GM12878 (cell line): ENCODE results near the gene TRIM8. TPM values are rescaled to one million over a fixed set of nuclear protein-coding genes. Genes with fewer than 3 reads are reported as not detected.

ENCODE experiments used
- ATAC-seq: fragments of 200-7000 bp; cut with Tn5 transposase; 3 replicates; pipeline ENCODE4 v1.9.1; 2020; ENCODE audit warnings: mild to moderate bottlenecking, moderate library complexity
- BruUV-seq: library from RNA; stranded (reverse); fragments of 400-500 nt; replicated peaks from 2 replicates; lab custom pipeline; 2021; lab: Mats Ljungman, UMichigan
- CTCF ChIA-PET: fragments of 300-600 bp; sonication (Branson Sonifier 250); formaldehyde crosslinking; extraction: SDS; loops from one replicate; lab custom pipeline; 2021; ENCODE audit warnings: inconsistent platforms; lab: Yijun Ruan, JAX
- POLR2A ChIA-PET: fragments of 350-600 bp; formaldehyde crosslinking; extraction: SDS; loops from one replicate; lab custom pipeline; 2021; ENCODE audit warnings: inconsistent platforms; lab: Charles Lee
- RAD21 ChIA-PET: fragments of 300-600 bp; sonication (Branson Sonifier 250); formaldehyde crosslinking; loops from one replicate; lab custom pipeline; 2023; ENCODE audit warnings: antibody characterized with exemption; ENCODE audit not compliant: unreplicated experiment; lab: Charles Lee
- SMC1A ChIA-PET: fragments of 300-600 bp; sonication (Branson Sonifier 250); formaldehyde crosslinking; loops from one replicate; lab custom pipeline; 2023; ENCODE audit not compliant: unreplicated experiment, uncharacterized antibody; lab: Charles Lee
- DNase-seq: peaks from one replicate; pipeline ENCODE4 v3.0.0-alpha.2; 2011; ENCODE audit warnings: low read depth, low spot score
- FAIRE-seq: peaks from 3 replicates; lab custom pipeline; 2011; peaks lifted over from hg19 to GRCh38; lab: Jason Lieb, UNC
- H2AFZ ChIP-seq: 2 replicates; pipeline ENCODE4 v1.6.0; 2011; ENCODE audit warnings: low read depth, low read length, control low read depth; ENCODE audit not compliant: control insufficient read depth
- H3K27ac ChIP-seq: 2 replicates; pipeline ENCODE4 v1.5.1; 2011; ENCODE audit warnings: control low read depth; ENCODE audit not compliant: control insufficient read depth, insufficient read depth
- H3K27me3 ChIP-seq, 2 experiments: replicated peaks in 1 of 2; 2 replicates each; pipeline versions ENCODE4 v1.6.0 to v1.6.1; 2011; ENCODE audit warnings: low read length in 1 of 2; ENCODE audit not compliant: control insufficient read depth in 2 of 2, insufficient read depth in 2 of 2
- H3K36me3 ChIP-seq, 2 experiments: 2 replicates each; pipeline ENCODE4 v1.5.1; 2011; ENCODE audit warnings: low read length in 1 of 2; ENCODE audit not compliant: control insufficient read depth in 2 of 2, insufficient read depth in 2 of 2
- H3K4me1 ChIP-seq: 2 replicates; pipeline ENCODE4 v1.6.1; 2011; ENCODE audit warnings: mild to moderate bottlenecking, low read length, moderate library complexity, mixed read lengths; ENCODE audit not compliant: control insufficient read depth, insufficient read depth
- H3K4me2 ChIP-seq: 2 replicates; pipeline ENCODE4 v1.6.0; 2011; ENCODE audit warnings: control low read depth; ENCODE audit not compliant: control insufficient read depth, insufficient read depth
- H3K4me3 ChIP-seq: fragments of 200-600 bp; sonication (generic); 2 replicates; pipeline ENCODE4 v1.5.1; 2016
- H3K79me2 ChIP-seq: 2 replicates; pipeline ENCODE4 v1.6.0; 2011; ENCODE audit warnings: low read length; ENCODE audit not compliant: control insufficient read depth, insufficient read depth
- H3K9ac ChIP-seq: 2 replicates; pipeline ENCODE4 v1.8.0; 2011; ENCODE audit warnings: low read length, control low read depth, mixed read lengths; ENCODE audit not compliant: control insufficient read depth, insufficient read depth
- H3K9me3 ChIP-seq: replicated peaks from 3 replicates; pipeline ENCODE4 v1.5.1; 2011; ENCODE audit warnings: mild to moderate bottlenecking, low read length; ENCODE audit not compliant: control insufficient read depth, insufficient read depth
- H4K20me1 ChIP-seq: 2 replicates; pipeline ENCODE4 v1.6.0; 2011; ENCODE audit not compliant: control insufficient read depth, insufficient read depth
- BCL11A ChIP-seq: IDR thresholded peaks from 2 replicates; pipeline ENCODE4 v1.6.1; 2011; ENCODE audit warnings: low read depth, low read length
- KAT2A ChIP-seq: conservative IDR thresholded peaks from 2 replicates; pipeline ENCODE4 v1.6.1; 2011; ENCODE audit warnings: low read depth, low read length; ENCODE audit not compliant: control insufficient read depth
- MTA2 ChIP-seq: fragments of 450-650 bp; IDR thresholded peaks from 2 replicates; pipeline ENCODE4 v1.6.1; 2016; ENCODE audit warnings: low read depth, mild to moderate bottlenecking, moderate library complexity
- MXI1 ChIP-seq: fragments of 150-350 bp; IDR thresholded peaks from 2 replicates; pipeline ENCODE4 v1.6.1; 2011; ENCODE audit warnings: low read depth, mild to moderate bottlenecking, inconsistent platforms, low read length, improper control_type of control experiment
- POLR2AphosphoS2 ChIP-seq: IDR thresholded peaks from 2 replicates; pipeline ENCODE4 v1.6.1; 2011; ENCODE audit warnings: low read depth, mild to moderate bottlenecking, low read length, improper control_type of control experiment, moderate library complexity
- WGBS: methylation state at CpG from one replicate; pipeline ENCODE4 v1.1.6; 2016; ENCODE audit warnings: low lambda C conversion rate; ENCODE audit not compliant: insufficient replicate concordance, insufficient coverage; ENCODE audit errors: missing lambda C conversion rate; 5-methylcytosine and 5-hydroxymethylcytosine counted together
- in situ Hi-C: fragments of 300-500 bp; cut with MboI; formaldehyde crosslinking; loops from 9 replicates; pipeline ENCODE4 v1.14.3; 2018; ENCODE audit warnings: mixed read lengths
- intact Hi-C: fragments of 100-400 bp; cut with micrococcal nuclease; formaldehyde crosslinking; loops from one replicate; pipeline ENCODE4 v1.14.2; 2022; ENCODE audit not compliant: unreplicated experiment
- polyA plus RNA-seq, 11 experiments: library from polyadenylated mRNA; depleted of rRNA in 4 of 11; unstranded in 6 of 11; stranded (reverse) in 5 of 11; fragments of >200 nt; fragmentation: Nextera tagmentation in 4 of 11; fragmentation: Illumina TruSeq in 1 of 11; extraction: Ambion mirVana in 4 of 11; extraction: Trizol in 1 of 11; gene quantifications; 1 replicate in 1 of 11; 2 replicates in 10 of 11; pipeline versions ENCODE4 v1.2.1 to v1.2.3, GENCODE V29; 2011 to 2016; ENCODE audit warnings: inconsistent platforms in 2 of 11, missing spikeins in 2 of 11, low read depth in 1 of 11
- total RNA-seq, 4 experiments: library from RNA; depleted of rRNA in 3 of 4; stranded (reverse); fragments of >200 nt in 3 of 4; fragmentation: Illumina TruSeq in 1 of 4; extraction: Trizol in 1 of 4; gene quantifications; 2 replicates each; pipeline versions ENCODE4 v1.2.1 to v1.2.3, GENCODE V29; 2013 to 2021
- TF ChIP-seq, protein P1 (sequence below): fragments of 450-650 bp; IDR thresholded peaks from 2 replicates; pipeline ENCODE4 v1.6.1; 2017; ENCODE audit warnings: mild to moderate bottlenecking, low read depth, inconsistent platforms; ENCODE audit not compliant: poor library complexity, severe bottlenecking
- TF ChIP-seq, protein P2 (sequence below): IDR thresholded peaks from 2 replicates; pipeline ENCODE4 v1.6.1; 2011; ENCODE audit warnings: borderline replicate concordance, low read depth, mild to moderate bottlenecking, moderate library complexity, mixed read lengths, low read length; ENCODE audit not compliant: insufficient read depth; ENCODE audit errors: extremely low read length
- TF ChIP-seq, protein P3 (sequence below): fragments of 450-650 bp; IDR thresholded peaks from 2 replicates; pipeline ENCODE4 v1.6.1; 2018; ENCODE audit warnings: mild to moderate bottlenecking, low read depth, moderate library complexity; ENCODE audit not compliant: partially characterized antibody

TRIM8 gene
- total and polyA plus RNA-seq, 10 of the 15 experiments (the other 5 are each of a cell fraction or from before 2014, with no cell fraction given): 7.9 to 53.2 (median 24.6) TPM

DNA sequence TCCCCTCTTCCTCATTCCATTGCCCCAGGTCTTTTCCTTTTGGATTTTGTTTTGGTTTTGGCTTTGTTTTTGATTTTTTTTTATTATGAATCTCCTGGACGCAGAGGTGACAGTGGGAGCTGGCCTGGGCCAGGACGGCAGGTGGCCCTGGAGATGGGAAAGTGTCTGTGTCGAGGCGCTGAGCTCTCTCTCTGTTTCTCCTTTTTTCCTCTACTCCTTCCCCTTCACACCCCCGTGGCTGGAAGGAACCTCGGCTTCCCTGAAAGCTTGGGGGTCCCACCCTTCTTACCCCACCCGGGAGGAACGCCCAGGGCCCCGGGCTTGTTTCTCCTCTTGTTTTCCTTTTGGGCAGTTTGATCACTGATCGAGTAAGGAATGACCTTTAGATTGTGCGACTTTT is 13.2 kb downstream of the TRIM8 start:
- 87% methylated on average over 11 of the region's 11 CpGs for WGBS
- RAD21 ChIA-PET: no interaction called here
- CTCF ChIA-PET: no interaction called here
- H3K27ac ChIP-seq: no peak overlapping the region
- no peak for FAIRE-seq
- peaks cover 29 to 37% of the 10 kb centered on the region in 2 experiments for H3K36me3 ChIP-seq
- H2AFZ ChIP-seq: no peak overlapping the region
- in situ Hi-C loops: no loop called here
- peaks cover 18% of the 10 kb centered on the region for H3K79me2 ChIP-seq
- H3K9ac ChIP-seq: no peak overlapping the region
- no peak overlapping the region for H3K4me2 ChIP-seq
- H3K4me1 ChIP-seq: peaks cover 34% of the 10 kb centered on the region
- POLR2A ChIA-PET: interaction anchor here (0.5 to 14.1 kb wide), 3 partner anchors 13 to 56 kb away, joined by 3 to 151 read pairs (median 3); partner anchors contain the start of gene TRIM8
- H3K9me3 ChIP-seq: no peaks in the 10 kb centered on the region
- no peak for DNase-seq
- no peaks in the 10 kb centered on the region for H4K20me1 ChIP-seq
- H3K27me3 ChIP-seq: no peaks in the 10 kb centered on the region
- BruUV-seq: no TSS peak
- SMC1A ChIA-PET: interaction anchor here (1.5 kb wide), 1 partner anchor 13 kb away, joined by 5 read pairs; no protein-coding TSS in a partner anchor
- TF ChIP-seq POLR2AphosphoS2: no peak
- no peak for TF ChIP-seq KAT2A
- TF ChIP-seq, protein P1, sequence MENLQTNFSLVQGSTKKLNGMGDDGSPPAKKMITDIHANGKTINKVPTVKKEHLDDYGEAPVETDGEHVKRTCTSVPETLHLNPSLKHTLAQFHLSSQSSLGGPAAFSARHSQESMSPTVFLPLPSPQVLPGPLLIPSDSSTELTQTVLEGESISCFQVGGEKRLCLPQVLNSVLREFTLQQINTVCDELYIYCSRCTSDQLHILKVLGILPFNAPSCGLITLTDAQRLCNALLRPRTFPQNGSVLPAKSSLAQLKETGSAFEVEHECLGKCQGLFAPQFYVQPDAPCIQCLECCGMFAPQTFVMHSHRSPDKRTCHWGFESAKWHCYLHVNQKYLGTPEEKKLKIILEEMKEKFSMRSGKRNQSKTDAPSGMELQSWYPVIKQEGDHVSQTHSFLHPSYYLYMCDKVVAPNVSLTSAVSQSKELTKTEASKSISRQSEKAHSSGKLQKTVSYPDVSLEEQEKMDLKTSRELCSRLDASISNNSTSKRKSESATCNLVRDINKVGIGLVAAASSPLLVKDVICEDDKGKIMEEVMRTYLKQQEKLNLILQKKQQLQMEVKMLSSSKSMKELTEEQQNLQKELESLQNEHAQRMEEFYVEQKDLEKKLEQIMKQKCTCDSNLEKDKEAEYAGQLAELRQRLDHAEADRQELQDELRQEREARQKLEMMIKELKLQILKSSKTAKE: no peak
- TF ChIP-seq, protein P2, sequence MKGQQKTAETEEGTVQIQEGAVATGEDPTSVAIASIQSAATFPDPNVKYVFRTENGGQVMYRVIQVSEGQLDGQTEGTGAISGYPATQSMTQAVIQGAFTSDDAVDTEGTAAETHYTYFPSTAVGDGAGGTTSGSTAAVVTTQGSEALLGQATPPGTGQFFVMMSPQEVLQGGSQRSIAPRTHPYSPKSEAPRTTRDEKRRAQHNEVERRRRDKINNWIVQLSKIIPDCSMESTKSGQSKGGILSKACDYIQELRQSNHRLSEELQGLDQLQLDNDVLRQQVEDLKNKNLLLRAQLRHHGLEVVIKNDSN: no peak
- TF ChIP-seq MTA2: no peak
- TF ChIP-seq BCL11A: no peak
- TF ChIP-seq, protein P3, sequence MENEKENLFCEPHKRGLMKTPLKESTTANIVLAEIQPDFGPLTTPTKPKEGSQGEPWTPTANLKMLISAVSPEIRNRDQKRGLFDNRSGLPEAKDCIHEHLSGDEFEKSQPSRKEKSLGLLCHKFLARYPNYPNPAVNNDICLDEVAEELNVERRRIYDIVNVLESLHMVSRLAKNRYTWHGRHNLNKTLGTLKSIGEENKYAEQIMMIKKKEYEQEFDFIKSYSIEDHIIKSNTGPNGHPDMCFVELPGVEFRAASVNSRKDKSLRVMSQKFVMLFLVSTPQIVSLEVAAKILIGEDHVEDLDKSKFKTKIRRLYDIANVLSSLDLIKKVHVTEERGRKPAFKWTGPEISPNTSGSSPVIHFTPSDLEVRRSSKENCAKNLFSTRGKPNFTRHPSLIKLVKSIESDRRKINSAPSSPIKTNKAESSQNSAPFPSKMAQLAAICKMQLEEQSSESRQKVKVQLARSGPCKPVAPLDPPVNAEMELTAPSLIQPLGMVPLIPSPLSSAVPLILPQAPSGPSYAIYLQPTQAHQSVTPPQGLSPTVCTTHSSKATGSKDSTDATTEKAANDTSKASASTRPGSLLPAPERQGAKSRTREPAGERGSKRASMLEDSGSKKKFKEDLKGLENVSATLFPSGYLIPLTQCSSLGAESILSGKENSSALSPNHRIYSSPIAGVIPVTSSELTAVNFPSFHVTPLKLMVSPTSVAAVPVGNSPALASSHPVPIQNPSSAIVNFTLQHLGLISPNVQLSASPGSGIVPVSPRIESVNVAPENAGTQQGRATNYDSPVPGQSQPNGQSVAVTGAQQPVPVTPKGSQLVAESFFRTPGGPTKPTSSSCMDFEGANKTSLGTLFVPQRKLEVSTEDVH: no peak
- TF ChIP-seq MXI1: no peak
- H3K4me3 ChIP-seq: no peak overlapping the region
- intact Hi-C loops: no loop called here
- no peak for ATAC-seq
